ENCODE data around the gene CNBD2.

DNA sequence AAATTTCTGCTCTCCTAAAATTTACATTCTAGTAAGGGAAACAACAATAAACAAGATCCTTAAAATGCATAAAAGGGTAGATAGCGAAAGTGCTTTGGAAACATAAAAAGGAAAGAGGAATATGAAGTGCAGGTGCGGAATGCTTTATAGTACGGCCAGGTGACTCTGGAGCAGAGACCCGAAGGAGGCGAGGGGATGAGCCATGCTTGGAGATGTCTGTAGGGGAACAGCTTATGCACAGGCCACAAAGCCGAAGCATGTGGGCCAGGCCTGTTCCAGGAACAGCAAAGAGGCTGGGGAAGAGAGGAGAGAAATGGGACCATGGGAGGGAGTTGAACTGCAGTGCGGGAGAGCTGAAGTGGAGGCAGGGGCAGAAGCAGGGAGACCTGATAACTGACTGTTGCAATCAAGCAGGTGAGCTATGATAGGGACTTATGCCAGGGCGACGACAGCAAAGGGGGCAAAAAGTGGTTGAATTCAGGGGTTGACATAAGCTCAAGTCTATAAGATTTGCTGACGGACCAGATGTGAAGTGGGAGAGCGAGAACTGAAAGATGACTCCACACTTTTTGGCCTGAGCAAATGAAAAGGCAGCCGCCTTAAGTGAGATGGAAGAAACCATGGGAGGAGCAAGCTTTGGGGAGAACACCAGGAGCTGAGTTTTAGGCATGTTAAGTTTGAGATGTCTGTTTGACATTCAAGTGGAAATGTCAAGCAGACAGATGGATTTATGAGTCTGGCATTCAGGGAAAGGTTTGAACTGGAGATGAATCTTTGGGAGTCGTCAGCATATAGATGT, 83.1 kb downstream of the CNBD2 start:
- TF ChIP-seq, protein P1, sequence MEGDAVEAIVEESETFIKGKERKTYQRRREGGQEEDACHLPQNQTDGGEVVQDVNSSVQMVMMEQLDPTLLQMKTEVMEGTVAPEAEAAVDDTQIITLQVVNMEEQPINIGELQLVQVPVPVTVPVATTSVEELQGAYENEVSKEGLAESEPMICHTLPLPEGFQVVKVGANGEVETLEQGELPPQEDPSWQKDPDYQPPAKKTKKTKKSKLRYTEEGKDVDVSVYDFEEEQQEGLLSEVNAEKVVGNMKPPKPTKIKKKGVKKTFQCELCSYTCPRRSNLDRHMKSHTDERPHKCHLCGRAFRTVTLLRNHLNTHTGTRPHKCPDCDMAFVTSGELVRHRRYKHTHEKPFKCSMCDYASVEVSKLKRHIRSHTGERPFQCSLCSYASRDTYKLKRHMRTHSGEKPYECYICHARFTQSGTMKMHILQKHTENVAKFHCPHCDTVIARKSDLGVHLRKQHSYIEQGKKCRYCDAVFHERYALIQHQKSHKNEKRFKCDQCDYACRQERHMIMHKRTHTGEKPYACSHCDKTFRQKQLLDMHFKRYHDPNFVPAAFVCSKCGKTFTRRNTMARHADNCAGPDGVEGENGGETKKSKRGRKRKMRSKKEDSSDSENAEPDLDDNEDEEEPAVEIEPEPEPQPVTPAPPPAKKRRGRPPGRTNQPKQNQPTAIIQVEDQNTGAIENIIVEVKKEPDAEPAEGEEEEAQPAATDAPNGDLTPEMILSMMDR (IDR thresholded peaks at IDR 0.05; ENCODE audit: insufficient read depth, low read depth, low read length), result no peak
- TF ChIP-seq EZH2 (IDR thresholded peaks at IDR 0.05; ENCODE audit: insufficient read depth, low read length), result no peak
